Suprapubic skin (tissue), 4 donors: ENCODE data around the gene MSX1. TPM values are rescaled to one million over a fixed set of nuclear protein-coding genes. Genes with fewer than 3 reads are reported as not detected.

Experiments used
- DNase-seq, 2 donors: peaks; one replicate each; pipeline ENCODE4 v3.0.0-alpha.2; 2019; ENCODE audit warnings: low spot score in 2 of 2
- H3K27ac ChIP-seq: fragments of 200-600 bp; sonication (generic); one replicate; pipeline ENCODE4 v1.5.1; 2019
- H3K27me3 ChIP-seq: fragments of 200-600 bp; sonication (generic); one replicate; pipeline ENCODE4 v1.5.1; 2019
- H3K36me3 ChIP-seq: fragments of 200-600 bp; sonication (generic); one replicate; pipeline ENCODE4 v1.5.1; 2019
- H3K4me1 ChIP-seq: fragments of 200-600 bp; sonication (generic); one replicate; pipeline ENCODE4 v1.5.1; 2019
- H3K4me3 ChIP-seq: fragments of 200-600 bp; sonication (generic); one replicate; pipeline ENCODE4 v1.5.1; 2019; ENCODE audit warnings: mild to moderate bottlenecking
- H3K9me3 ChIP-seq: fragments of 200-600 bp; sonication (generic); one replicate; pipeline ENCODE4 v1.5.1; 2019
- EP300 ChIP-seq: sonication (generic); formaldehyde crosslinking; IDR thresholded peaks from one replicate; pipeline ENCODE4 v1.6.1; 2017; ENCODE audit warnings: antibody characterized with exemption
- POLR2A ChIP-seq, 2 donors: fragments of 450-650 bp; IDR thresholded peaks; one replicate each; pipeline ENCODE4 v1.6.1; 2017; ENCODE audit warnings: antibody characterized with exemption in 2 of 2, mild to moderate bottlenecking in 2 of 2, moderate library complexity in 2 of 2
- POLR2AphosphoS5 ChIP-seq, 3 donors: sonication (generic); formaldehyde crosslinking; IDR thresholded peaks; one replicate each; pipeline ENCODE4 v1.6.1; 2017; ENCODE audit warnings: antibody characterized with exemption in 3 of 3
- WGBS: methylation state at CpG from one replicate; pipeline ENCODE4 v1.1.5; 2018; 5-methylcytosine and 5-hydroxymethylcytosine counted together
- total RNA-seq, 4 donors: library from RNA; depleted of rRNA; stranded (reverse); fragments of >200 nt; gene quantifications; one replicate each; pipeline ENCODE4 v1.1.0, GENCODE V29; 2016
- TF ChIP-seq, protein P1 (sequence below), 2 donors: fragments of 200-600 bp in 1 of 2; fragments of 450-650 bp in 1 of 2; sonication (generic) in 1 of 2; IDR thresholded peaks; one replicate each; pipeline ENCODE4 v1.5.1; 2016 to 2019; ENCODE audit warnings: antibody characterized with exemption in 2 of 2, mild to moderate bottlenecking in 1 of 2, moderate library complexity in 1 of 2

MSX1 gene
- total RNA-seq, 4 donors from 2014 or later = 2.0 to 7.2 (median 4.9) TPM

DNA sequence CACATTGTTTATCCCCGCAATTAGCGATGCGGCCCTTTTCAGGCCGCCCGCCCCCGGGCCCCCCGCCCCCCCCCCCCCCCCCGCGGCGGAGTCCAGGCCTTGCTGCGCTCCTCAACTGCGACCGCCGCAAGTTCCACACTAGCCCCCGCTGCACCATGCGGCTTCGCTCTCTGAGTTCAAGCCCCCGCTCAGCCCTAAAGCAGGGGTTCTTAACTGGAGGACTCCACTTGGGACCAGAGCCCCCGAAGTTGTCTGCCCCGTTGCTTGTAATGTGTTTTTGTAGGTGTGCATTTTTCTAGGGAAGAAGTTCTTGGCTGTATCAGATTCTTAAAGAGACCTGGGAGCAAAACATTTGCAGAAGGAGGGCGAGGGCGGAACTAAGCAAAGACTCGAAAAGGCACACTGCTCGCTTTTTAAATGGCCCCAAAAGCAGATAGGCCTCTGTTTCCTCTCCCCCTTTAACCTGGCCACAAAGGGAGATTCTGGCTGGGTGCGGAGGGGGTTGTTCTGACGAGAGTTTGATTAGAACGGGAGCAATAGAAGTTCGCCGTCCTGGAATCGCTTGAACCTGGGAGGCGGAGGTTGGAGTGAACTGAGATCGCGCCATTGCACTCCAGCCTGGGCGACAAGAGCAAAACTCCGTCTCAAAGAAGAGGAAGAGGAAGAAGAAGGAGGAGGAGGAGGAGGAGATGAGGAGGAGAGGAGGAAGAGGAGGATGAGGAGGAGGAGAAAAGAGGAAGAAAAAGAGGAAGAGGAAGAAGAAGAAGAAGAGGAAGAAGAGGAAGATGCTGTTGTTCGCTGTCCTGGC is 2.3 kb upstream of the MSX1 start:
- Histone ChIP-seq H3K27ac (no peak overlapping the region), H3K36me3 (no peaks in the 10 kb centered on the region), H3K4me1 (peaks cover 75% of the 10 kb centered on the region), H3K9me3 (no peaks in the 10 kb centered on the region), H3K27me3 (peaks cover 100% of the 10 kb centered on the region), H3K4me3 (peak overlapping the region; percentile 36)
- 53% methylated on average over 21 of the region's 36 CpGs for WGBS
- DNase-seq = peak in 1 of 2 donors; percentile 52
- TF ChIP-seq EP300 (no peak), POLR2A (IDR thresholded peaks at IDR 0.05) (no peak), POLR2AphosphoS5 (IDR thresholded peaks at IDR 0.05) (no peak)
- TF ChIP-seq, protein P1, sequence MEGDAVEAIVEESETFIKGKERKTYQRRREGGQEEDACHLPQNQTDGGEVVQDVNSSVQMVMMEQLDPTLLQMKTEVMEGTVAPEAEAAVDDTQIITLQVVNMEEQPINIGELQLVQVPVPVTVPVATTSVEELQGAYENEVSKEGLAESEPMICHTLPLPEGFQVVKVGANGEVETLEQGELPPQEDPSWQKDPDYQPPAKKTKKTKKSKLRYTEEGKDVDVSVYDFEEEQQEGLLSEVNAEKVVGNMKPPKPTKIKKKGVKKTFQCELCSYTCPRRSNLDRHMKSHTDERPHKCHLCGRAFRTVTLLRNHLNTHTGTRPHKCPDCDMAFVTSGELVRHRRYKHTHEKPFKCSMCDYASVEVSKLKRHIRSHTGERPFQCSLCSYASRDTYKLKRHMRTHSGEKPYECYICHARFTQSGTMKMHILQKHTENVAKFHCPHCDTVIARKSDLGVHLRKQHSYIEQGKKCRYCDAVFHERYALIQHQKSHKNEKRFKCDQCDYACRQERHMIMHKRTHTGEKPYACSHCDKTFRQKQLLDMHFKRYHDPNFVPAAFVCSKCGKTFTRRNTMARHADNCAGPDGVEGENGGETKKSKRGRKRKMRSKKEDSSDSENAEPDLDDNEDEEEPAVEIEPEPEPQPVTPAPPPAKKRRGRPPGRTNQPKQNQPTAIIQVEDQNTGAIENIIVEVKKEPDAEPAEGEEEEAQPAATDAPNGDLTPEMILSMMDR (IDR thresholded peaks at IDR 0.05) = no peak

DNA sequence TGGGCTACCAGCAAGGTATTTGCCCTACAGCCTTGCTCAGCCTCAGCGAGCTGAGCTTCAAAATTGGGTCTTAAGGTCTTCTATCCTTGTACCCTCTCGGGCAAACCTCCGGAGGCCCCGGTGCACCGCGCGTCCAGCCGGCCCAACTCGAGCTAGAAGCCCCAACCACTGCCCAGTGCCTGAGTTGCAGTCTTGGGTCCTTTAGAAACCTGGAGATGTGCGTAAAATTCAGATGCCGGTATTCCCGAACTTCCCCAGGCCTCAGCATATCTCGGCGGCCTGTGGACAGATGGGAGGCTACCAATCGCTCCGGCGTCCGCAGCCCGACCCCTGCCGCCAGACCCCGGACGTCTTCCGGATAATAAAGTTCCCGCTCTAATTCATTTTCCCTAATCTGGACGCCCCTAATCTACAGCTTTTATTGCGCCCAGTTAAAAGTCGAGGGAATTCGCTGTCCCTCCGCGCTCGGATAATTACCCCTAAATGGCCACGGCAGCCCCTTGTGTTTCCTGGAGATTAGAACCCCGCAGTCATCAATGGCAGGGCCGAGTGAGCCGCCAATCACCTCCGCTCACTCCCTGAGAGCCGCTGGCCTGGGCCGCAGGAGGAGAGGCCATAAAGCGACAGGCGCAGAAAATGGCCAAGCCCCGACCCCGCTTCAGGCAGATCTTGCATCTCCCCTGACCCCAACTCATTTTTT is 1.5 kb upstream of the MSX1 start:
- WGBS = 42% methylated on average over 42 of the region's 42 CpGs
- TF ChIP-seq POLR2A (IDR thresholded peaks at IDR 0.05) = no peak
- TF ChIP-seq POLR2AphosphoS5 (IDR thresholded peaks at IDR 0.05) = no peak
- no peak for TF ChIP-seq EP300
- TF ChIP-seq, protein P1 (IDR thresholded peaks at IDR 0.05) = no peak
- Histone ChIP-seq H3K27me3 (peaks cover 100% of the 10 kb centered on the region), H3K4me3 (no peak overlapping the region), H3K4me1 (peaks cover 75% of the 10 kb centered on the region), H3K9me3 (no peaks in the 10 kb centered on the region), H3K27ac (no peak overlapping the region), H3K36me3 (peaks cover 5% of the 10 kb centered on the region)
- no peak for DNase-seq

DNA sequence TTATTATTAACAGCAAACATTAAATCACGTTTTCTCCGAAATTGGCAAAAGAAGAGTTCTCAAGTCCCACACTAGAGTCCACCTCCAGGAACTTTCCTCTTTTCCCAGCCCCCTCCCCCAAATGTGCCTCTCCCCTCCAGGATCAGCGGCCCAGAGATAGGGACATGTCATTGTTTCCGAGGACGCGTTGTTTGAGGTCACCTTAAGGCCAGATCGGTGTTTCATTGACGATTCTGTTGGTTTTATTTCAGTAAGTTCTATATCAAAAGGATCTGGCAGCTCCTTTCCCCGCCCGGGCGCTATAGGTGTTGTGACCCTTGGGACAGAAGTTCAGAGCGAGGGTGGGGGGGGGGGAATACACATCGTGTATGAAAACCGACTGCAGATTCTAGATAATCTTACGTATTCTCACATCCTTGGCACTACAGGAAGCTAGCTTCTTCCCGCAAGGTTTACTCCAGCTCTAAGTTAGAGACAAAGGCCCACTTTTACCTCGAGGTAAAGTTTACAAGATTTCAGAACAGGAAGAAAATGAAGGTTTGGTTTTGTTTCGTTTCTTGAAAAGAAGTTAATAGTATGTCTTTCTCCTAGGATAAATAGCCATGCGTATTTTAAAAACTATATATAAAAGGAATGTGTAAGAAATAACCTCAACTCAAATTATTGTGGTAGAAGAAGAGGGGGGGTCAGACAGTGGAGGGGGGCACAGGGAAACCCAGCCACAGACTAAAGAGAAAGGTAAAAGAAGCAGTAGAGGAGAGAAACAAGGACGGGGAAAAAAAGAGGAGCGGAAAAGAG is 739 bp upstream of the MSX1 start:
- peaks cover 99% of the 10 kb centered on the region for H3K27me3 ChIP-seq
- H3K4me1 ChIP-seq = peaks cover 68% of the 10 kb centered on the region
- H3K27ac ChIP-seq = peak overlapping the region; percentile 85
- 45% methylated on average over 21 of the region's 21 CpGs for WGBS
- H3K9me3 ChIP-seq = no peaks in the 10 kb centered on the region
- H3K36me3 ChIP-seq = peaks cover 8% of the 10 kb centered on the region
- TF ChIP-seq POLR2A (IDR thresholded peaks at IDR 0.05) (no peak), POLR2AphosphoS5 (IDR thresholded peaks at IDR 0.05) (no peak), EP300 (no peak)
- TF ChIP-seq, protein P1 (IDR thresholded peaks at IDR 0.05) = no peak
- peak overlapping the region; percentile 70 for H3K4me3 ChIP-seq
- no peak for DNase-seq

DNA sequence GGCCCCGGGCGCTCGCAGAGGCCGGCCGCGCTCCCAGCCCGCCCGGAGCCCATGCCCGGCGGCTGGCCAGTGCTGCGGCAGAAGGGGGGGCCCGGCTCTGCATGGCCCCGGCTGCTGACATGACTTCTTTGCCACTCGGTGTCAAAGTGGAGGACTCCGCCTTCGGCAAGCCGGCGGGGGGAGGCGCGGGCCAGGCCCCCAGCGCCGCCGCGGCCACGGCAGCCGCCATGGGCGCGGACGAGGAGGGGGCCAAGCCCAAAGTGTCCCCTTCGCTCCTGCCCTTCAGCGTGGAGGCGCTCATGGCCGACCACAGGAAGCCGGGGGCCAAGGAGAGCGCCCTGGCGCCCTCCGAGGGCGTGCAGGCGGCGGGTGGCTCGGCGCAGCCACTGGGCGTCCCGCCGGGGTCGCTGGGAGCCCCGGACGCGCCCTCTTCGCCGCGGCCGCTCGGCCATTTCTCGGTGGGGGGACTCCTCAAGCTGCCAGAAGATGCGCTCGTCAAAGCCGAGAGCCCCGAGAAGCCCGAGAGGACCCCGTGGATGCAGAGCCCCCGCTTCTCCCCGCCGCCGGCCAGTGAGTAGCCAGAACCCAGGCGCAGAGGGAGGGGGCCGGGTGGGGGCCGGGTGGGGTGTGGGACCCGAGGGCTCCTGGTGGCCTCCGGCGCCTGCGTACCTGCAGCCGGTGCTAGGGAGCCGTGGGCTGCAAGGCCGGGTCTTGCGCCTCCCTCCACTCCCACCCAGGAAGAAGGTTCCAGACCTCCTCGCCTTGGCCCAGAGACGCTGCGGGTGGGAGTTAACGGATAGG is 534 bp downstream of the MSX1 start:
- Histone ChIP-seq H3K4me1 (peaks cover 68% of the 10 kb centered on the region), H3K9me3 (no peaks in the 10 kb centered on the region), H3K36me3 (peaks cover 8% of the 10 kb centered on the region), H3K27ac (peak overlapping the region; percentile 85), H3K27me3 (peaks cover 98% of the 10 kb centered on the region), H3K4me3 (peak overlapping the region; percentile 70)
- TF ChIP-seq EP300 (no peak), POLR2AphosphoS5 (IDR thresholded peaks at IDR 0.05) (no peak), POLR2A (IDR thresholded peaks at IDR 0.05) (no peak)
- TF ChIP-seq, protein P1 (IDR thresholded peaks at IDR 0.05) = no peak
- DNase-seq = no peak
- 0% methylated on average over 14 of the region's 80 CpGs for WGBS
